ENCODE measurements around the gene ZNF600.
"Not testable (repeated sequence)": the region's sequence is repeated elsewhere in the genome, so short reads cannot be mapped to it uniquely, and the experiment has no call there.

Gene ZNF600

DNA sequence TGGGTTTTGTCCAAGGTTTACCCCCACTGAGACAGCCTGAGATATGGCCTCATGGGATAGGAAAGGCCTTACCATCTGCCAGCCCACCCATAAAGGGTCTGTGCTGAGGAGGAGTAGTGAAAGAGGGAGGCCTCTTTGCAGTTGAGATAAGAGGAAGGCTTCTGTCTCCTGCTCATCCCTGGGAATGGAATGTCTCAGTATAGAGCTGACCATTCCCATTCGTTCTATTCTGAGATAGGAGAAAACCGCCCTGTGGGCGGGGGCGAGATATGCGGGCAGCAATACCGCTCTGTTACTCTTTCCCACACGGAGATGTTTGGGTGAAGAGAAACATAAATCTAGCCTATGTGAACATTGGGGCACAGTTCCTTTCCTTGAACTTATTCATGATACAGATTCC lies 45.2 kb downstream of the ZNF600 start:
- not testable (repeated sequence) for DNase-seq

DNA sequence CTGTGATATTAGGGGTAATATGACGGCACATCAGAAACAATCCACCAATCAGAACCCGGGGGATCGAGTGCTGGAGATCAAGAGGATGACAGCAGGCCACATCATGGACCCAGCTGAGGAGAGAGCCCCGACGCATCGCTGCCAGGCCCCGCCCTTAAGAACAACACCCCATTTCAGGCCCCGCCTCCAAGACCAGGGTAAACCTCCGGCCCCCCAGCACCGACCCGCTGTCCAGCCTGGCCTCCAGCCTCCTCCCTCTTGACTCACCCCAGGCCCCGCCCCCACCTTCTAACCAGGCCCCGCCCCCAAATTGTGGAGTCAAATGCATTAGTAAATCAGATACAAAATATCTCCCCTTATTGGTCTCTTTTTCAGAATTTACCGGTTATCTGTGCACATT lies 47.0 kb downstream of the ZNF600 start:
- DNase-seq = no peak

DNA sequence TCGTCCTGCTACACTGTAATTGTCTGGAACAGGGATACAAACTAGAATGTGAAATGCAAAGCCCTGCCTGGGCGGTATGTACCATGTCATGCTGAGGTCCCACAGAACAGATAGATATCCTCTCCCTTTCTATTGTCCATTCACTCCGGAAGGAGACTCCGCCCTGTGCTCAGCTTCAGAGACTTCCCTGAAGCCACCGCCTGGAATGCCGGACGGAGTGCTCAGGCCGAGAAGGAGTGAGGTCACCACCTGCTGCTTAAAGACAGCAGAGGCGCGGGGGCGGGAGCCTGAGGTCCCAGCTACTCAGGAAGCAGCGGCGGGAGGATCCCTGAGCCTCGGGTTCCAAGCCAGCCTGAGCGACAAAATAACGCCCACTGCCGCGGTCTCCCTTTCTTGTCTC lies 50.9 kb downstream of the ZNF600 start:
- no peak for DNase-seq

DNA sequence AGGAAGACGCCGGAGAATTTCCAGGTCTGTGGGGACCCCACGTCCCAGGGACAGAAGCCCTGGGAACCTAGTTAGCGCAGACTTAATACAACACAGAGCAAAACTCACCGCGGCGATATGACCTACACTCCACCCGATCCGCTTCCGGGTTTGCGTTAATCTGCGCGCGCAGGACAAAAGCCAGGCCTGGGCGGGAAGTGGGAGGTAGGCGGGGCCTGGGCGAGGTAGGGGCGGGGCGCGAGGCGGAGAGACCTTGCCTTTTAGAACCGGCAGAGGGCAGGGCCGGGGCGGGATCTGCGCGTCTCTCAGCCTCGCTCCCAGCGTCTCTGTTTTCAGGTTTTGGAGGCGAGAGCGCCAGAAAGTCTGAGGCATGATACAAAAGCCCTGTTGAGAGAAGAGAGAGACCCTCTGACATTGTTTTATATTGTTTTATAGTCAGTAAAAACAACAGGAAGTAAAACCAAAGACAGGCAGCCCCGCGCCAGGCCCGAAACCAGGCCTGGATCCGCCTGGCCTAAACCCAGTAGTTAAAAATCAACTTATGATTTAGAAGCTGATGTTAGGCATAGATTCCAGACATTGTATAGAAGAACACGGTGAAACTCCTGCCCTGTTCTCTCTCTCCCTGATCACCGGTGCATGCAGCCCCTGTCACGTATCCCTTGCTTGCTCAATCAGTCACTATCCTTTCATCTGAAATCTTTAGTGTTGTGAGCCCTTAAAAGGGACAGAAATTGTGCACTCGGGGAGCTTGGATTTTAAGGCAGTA lies 51.5 kb downstream of the ZNF600 start, which contains the start of gene ZNF611:
Gene ZNF611 (minus strand): TSS at position 152 of the 769 bp plus-strand sequence. CDS start 19,150 bp downstream, outside the sequence.
- peak; percentile 99 for DNase-seq

DNA sequence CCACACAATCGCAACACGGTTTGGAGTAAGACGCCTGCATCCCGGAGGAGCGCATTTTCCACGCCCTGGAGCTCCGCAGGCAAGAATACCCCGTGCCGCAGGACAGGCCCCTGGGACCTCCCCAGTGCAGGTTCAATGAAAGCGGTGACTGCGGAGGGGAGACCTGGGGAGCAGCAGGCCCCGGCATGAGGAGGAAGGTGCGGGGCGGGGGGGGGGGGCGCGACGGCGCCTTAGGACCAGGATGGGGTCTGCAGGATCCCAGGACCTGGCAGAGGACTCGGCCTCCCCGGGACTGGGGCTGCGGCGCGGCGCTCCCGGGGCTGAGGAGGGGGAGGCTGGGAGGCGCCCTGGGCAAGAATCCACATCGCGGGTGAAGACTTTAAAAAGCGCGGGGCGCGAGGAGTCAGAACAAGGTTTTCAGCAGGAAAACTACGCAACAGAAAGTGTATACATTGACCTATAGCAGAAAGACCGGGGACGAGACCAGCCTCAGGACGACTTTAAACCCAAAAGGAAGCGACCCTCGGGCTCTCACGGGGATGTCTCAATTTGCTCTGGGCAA lies 52.2 kb downstream of the ZNF600 start:
- DNase-seq = peak; percentile 4

DNA sequence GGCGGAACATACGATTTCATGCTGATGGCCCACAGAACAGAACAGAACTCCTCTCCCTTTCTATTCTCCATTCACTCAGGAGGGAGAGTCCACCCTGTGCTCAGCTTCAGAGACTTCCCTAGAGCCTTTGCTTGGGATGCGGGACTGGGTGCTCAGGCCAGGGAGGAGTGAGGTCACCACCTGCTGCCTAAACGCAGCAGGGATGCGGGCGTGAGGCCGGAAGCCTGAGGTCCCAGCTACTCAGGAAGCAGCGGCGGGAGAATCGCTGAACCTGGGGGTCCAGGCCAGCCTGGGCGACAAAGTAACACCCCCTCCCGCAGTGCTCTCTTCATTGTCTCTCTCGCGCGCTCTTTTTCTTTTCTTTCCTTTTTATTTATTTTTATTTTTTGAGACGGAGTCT lies 60.5 kb downstream of the ZNF600 start:
- DNase-seq = not testable (repeated sequence)

DNA sequence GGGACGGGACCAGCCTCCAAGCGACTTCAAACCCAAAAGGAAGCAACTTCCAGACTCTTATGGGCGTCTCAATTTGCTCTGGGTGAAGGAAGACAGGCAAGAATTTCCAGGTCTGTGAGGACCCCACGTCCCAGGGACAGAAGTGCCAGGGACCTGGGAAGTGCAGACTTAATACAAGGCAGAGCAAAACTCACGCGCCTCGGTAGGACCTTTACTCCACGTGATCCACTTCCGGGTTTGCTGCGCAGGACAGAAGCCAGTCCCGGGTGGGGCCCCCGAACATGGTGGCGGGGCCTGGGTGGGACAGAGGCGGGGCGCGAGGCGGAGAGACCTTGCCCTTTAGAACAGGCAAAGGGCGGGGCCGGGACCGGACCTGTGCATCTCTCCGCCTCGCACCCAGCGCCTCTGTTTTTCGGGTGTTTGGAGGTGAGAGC lies 61.0 kb downstream of the ZNF600 start:
- DNase-seq = no peak

DNA sequence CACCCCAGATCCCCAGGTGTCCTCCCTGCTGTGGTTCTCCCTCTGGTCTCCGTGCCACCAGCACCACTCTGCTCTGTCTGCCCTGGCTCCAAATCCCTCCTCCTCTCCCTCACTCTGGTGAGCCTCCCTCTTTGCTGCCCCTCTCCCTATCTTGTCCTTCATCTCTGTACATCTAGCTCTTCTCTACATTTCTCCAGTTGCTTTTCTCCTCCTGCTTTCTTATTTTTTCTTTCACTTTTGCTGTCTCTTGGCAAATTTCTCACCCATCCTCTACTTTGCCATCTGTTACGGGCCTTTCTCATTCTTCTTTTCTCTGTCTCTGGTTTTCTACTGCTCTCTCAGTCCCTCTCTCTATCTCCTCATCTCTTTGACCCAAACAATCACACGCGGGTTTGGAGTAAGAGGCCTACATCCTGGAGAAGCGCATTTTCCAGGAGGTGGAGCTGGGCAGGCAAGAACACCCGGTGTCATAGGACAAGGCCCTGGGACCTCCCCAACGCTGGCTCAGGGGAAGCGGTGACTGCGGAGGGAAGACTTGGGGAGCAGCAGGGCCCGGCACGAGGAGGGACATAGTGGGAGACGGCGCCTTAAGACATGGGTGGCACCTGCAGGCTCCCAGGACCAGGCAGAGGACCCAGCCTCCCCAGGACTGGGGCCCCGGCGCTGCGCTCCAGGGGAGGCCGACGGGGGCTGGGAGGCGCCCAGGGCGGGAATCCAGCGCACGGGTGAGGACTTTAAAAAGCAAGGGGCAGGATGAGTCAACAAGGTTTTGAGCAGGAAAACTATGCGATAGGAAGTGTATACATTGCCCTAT lies 61.7 kb downstream of the ZNF600 start:
- DNase-seq = no peak

DNA sequence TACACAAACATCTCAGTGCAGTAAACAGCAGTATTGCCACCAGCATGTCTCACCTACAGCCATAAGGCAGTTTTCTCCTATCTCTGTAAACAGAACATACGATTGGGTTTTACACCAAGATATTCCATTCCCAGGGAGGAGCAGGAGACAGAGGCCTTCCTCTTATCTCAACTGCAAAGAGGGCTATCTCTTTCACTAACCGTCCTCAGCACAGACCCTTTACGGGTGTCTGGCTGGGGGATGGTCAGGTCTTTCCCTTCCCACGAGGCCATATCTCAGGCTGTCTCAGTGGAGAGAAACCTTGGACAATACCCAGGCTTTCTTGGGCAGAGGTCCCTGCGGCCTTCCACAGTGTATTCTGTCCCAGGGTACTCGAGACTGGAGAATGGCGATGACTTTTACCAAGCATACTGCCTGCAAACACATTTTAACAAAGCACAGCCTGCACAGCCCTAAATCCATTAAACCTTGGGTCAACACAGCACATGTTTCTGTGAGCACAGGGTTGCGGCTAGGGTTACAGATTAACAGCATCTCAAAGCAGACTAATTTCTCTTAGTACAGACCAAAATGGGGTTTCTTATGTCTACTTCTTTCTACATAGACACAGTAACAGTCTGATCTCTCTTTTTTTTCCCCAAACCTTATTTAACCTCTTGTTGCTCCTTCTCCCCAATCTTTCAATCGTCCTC lies 62.5 kb downstream of the ZNF600 start:
- DNase-seq = not testable (repeated sequence)

DNA sequence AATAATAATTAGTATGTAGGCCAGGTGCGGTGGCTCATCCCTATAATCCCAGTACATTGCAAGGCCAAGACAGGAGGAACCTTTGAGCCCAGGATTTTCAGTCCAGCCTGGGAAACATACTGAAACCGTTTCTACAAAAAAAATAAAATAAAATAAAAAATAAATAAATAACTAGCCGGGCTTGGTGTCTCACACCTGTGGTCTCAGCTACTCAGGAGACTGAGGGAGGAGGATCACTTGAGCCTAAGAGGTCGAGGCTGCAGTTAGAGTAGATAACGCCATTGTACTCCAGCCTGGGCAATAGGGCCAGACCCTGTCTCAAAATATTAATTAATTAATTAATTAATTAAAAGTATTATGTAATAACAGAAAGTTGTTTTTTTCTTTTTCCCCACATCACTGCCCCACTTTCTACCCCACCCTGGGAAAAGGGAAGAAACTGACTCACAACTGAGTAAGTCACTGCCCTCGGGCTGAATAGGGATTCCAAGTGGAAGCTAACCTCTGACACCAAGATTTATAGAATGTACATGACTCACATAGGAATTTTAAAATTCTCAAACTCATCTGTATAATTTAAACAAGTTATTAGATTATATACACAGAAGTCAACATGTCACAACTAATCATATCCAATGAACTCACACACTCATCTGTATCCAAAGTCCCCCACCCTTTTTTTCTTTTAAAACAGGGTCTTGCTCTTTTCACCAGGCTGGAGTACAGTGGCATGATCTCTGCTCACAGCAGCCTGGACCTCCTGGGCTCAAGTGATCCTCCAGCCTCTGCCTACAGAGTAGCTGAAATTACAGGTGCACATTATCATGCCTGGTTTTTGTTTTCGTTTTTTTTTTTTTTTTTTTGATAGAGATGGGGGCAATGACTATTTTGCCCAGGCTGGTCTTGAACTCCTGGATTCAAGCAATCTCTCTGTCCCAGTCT lies 64.3 kb downstream of the ZNF600 start:
- no peak for DNase-seq

DNA sequence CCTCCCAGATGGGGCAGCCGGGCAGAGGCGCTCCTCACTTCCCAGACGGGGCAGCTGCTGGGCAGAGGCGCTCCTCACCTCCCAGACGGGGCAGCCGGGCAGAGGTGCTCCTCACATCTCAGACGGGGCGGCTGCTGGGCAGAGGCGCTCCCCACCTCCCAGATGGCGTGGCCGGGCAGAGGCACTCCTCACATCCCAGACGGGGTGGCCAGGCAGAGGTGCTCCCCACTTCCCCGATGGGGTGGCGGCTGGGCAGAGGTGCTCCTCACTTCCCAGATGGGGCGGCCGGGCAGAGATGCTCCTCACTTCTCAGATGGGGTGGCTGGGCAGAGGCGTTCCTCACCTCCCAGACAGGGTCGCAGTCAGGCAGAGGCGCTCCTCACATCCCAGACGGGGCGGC lies 66.0 kb downstream of the ZNF600 start:
- not testable (repeated sequence) for DNase-seq

DNA sequence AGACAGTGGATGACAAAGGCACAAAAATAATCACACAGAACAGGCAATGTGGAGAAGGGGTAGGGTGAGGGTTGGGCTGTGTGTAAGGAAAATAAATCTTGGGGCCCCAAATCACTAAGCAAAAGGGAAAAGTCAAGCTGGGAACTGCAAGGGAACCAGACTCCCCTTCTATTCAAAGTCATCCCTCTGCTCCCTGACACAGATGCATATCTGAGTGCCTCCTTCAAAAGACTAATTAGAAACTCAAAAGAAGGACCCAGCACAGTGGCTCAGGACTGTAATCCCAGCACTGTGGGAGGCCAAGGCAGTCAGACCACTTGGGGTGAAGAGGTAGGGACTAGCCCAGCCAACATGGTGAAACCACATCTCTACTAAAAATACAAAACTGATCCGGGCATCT lies 70.1 kb downstream of the ZNF600 start:
- no peak for DNase-seq

DNA sequence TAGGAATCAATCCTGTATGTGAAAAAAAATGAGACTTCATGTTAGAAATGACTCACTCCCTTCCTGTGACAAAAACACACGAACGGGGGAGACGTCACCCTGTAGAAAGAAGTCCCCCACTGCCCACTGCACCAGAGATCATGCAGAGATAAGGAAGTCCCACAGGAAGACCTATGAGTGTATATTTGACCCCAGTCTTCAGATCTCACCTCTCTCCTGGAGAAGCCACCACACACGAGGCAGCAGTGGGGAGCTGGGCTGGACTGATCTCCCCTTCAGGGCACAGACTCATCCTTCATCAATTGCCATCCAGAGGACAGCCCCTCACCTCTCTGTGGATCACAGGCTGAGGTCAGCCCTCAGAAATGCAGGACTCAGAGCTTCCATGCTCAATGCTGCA lies 70.7 kb downstream of the ZNF600 start:
- DNase-seq = not testable (repeated sequence)

DNA sequence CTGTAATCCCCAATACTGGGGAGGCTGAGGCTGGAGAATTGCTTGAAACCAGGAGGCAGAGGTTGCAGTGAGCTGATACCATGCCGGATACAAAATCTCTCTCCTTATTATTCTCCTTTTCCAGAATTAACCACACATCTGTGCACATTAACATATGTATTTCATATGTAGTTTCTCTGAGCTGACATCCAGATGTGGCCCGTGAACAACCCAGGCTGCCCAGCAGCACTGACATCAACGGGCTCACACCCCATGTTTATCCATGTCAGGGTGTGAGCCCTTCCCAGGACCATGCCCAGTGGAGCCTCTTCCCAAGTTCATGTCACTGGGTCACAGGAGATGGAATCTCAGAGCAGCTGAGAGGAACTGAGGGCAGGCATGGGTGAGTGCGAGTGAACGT lies 71.3 kb downstream of the ZNF600 start:
- not testable (repeated sequence) for DNase-seq

Data from stimulated activated CD4-positive, alpha-beta T cell treated with anti-CD3 and anti-CD28 coated beads, Interleukin-12 subunit alpha, Interleukin-12 subunit beta, amount 100 ng/mL, for 4 hours (primary cell).